ENCODE data around the gene TREH. TPM values are rescaled to one million over a fixed set of nuclear protein-coding genes. Genes with fewer than 3 reads are reported as not detected.
A peak's percentile ranks its signal among the peaks of the same experiment; 100 is the strongest.

Gene TREH
- total and polyA plus RNA-seq, 2 of the 8 experiments (the other 6 are each of a cell fraction or from before 2014, with no cell fraction given), result 0.03 TPM; not detected in 1

- ChIA-PET CTCF (ENCODE audit: partially characterized antibody) (interaction anchor here (0.9 to 10.4 kb wide), 9 partner anchors 11 to 54 kb away, joined by 3 to 155 read pairs (median 4); partner anchors contain the start of gene PHLDB1), POLR2A (ENCODE audit: partially characterized antibody) (interaction anchor here (0.6 to 28.7 kb wide), 8 partner anchors 10 to 416 kb away, joined by 3 to 574 read pairs (median 4); partner anchors contain the start of genes DDX6 and PHLDB1)
- Histone ChIP-seq H3K79me2 (ENCODE audit: control insufficient read depth in 1 of 2, insufficient read depth in 2 of 2, low read length in 2 of 2) (peaks cover 7 to 27% of the 10 kb centered on the region in 2 experiments; a peak in 2 of 4 replicates), H3K27ac (ENCODE audit: low read depth, low read length) (no peak overlapping the region), H3K9ac (replicated peaks in 1 of 4; ENCODE audit: extremely low read depth in 1 of 4, low read depth in 3 of 4, low read length in 3 of 4) (no peak overlapping the region), H3K56ac (replicated peaks; ENCODE audit: insufficient read length, low read depth, low read length) (no peak overlapping the region), H3K9me3 (ENCODE audit: insufficient read depth in 2 of 2, low read depth in 1 of 2, low read length in 1 of 2) (no peaks in the 10 kb centered on the region), H3K14ac (ENCODE audit: insufficient read length) (no peak overlapping the region), H3K4me1 (replicated peaks in 1 of 4; ENCODE audit: control insufficient read depth in 3 of 4, insufficient read depth in 4 of 4, low read length in 3 of 4) (peaks cover 5 to 33% (median 28%) of the 10 kb centered on the region in 4 experiments), H2BK5ac (ENCODE audit: low read depth, low read length) (0 out of 2 replicates have a peak overlapping the region, but pooled peaks have one; percentile 22), H3K18ac (ENCODE audit: extremely low read depth, low read length) (no peak overlapping the region), H3K4me2 (ENCODE audit: insufficient read depth in 1 of 2, low read depth in 2 of 2, low read length in 2 of 2) (peak overlapping the region; percentile 97), H2BK20ac (ENCODE audit: low read length) (no peak overlapping the region), H4K20me1 (replicated peaks in 1 of 2; ENCODE audit: control insufficient read depth in 1 of 2, insufficient read depth in 2 of 2, low read length in 2 of 2) (peaks cover 0 to 5% of the 10 kb centered on the region in 2 experiments), H3K4me3 (ENCODE audit: extremely low read depth in 1 of 4, insufficient read depth in 2 of 4, low read depth in 3 of 4, low read length in 4 of 4) (peak overlapping the region; percentile 41 to 82 (median 70); a peak in 7 of 8 replicates), H3K23ac (ENCODE audit: insufficient read length) (no peak overlapping the region), H2BK15ac (ENCODE audit: low read length) (no peak overlapping the region), H2AK5ac (ENCODE audit: low read depth, low read length) (peak overlapping the region; percentile 24; the same call in 1 of the 2 replicates), H4K8ac (ENCODE audit: extremely low read depth, insufficient read depth, low read length) (no peak overlapping the region), H2BK120ac (replicated peaks; ENCODE audit: low read depth, low read length) (no peak overlapping the region), H4K5ac (ENCODE audit: insufficient read length, low read depth, low read length) (no peak overlapping the region), H2AFZ (ENCODE audit: low read length) (no peak overlapping the region), H3K27me3 (replicated peaks in 1 of 4; ENCODE audit: control insufficient read depth in 3 of 4, extremely low read depth in 1 of 4, insufficient read depth in 3 of 4, low read length in 3 of 4) (no peaks in the 10 kb centered on the region), H4K91ac (replicated peaks; ENCODE audit: insufficient read length, low read length) (no peak overlapping the region), H2BK12ac (ENCODE audit: low read depth, low read length) (no peak overlapping the region), H3K4ac (replicated peaks; ENCODE audit: insufficient read length, low read depth, low read length) (no peak overlapping the region), H3K23me2 (ENCODE audit: low read depth, low read length) (peaks cover 7% of the 10 kb centered on the region), H3K79me1 (ENCODE audit: low read depth, low read length) (peaks cover 17% of the 10 kb centered on the region), H3K36me3 (ENCODE audit: control insufficient read depth in 2 of 4, insufficient read depth in 4 of 4, low read length in 3 of 4) (peaks cover 7 to 21% (median 13%) of the 10 kb centered on the region in 4 experiments)
- WGBS, 2 experiments (ENCODE audit: extremely low coverage in 1 of 2, insufficient coverage in 1 of 2, insufficient read length in 1 of 2, insufficient replicate concordance in 2 of 2, low coverage in 1 of 2, low lambda C conversion rate in 2 of 2, missing lambda C conversion rate in 1 of 2), result 76% methylated on average over 9 of the region's 9 CpGs; no CpG with 5 or more reads in 1 of the 2 experiments
- FAIRE-seq (no peak), DNase-seq (ENCODE audit: low read depth in 1 of 2, low spot score in 2 of 2) (no peak)
- TF ChIP-seq MAFK (IDR thresholded peaks at IDR 0.05; ENCODE audit: low read depth, low read length), result no peak
- no peak for TF ChIP-seq NANOG (IDR thresholded peaks at IDR 0.05; ENCODE audit: insufficient read depth, low read depth, low read length, poor library complexity, severe bottlenecking)
- no peak for TF ChIP-seq SAP30 (IDR thresholded peaks at IDR 0.05; ENCODE audit: insufficient read depth, insufficient replicate concordance, low read length)
- TF ChIP-seq CHD1 (IDR thresholded peaks at IDR 0.05; ENCODE audit: low read depth, low read length), result no peak
- no peak for TF ChIP-seq TAF1 (IDR thresholded peaks at IDR 0.05; ENCODE audit: low read depth, low read length)
- no peak for TF ChIP-seq ATF2 (IDR thresholded peaks at IDR 0.05; ENCODE audit: low read length)
- no peak for TF ChIP-seq KDM4A (IDR thresholded peaks at IDR 0.05; ENCODE audit: low read depth, low read length, severe bottlenecking)
- no peak for TF ChIP-seq POLR2AphosphoS5 (IDR thresholded peaks at IDR 0.05; ENCODE audit: low read depth, low read length)
- TF ChIP-seq SRF (IDR thresholded peaks at IDR 0.05; ENCODE audit: low read depth, low read length), result no peak
Observed at GRCh38 chr11:118622376-118623268, 56.8 kb downstream of the TREH start.
